Tibial artery (tissue), 4 donors: Measurements from ENCODE around the gene COPB2.

Experiments used
- DNase-seq, 2 donors: peaks; one replicate each; pipeline ENCODE4 v3.0.0-alpha.2; 2019
- H3K27ac ChIP-seq, 2 donors: fragments of 200-600 bp; sonication (generic) in 1 of 2; 1 replicate in 1 of 2; 2 replicates in 1 of 2; pipeline ENCODE4 v1.5.1; 2018 to 2019; ENCODE audit warnings: mild to moderate bottlenecking in 1 of 2
- H3K27me3 ChIP-seq, 2 donors: fragments of 200-600 bp; sonication (generic) in 1 of 2; one replicate each; pipeline versions ENCODE4 v1.5.1 to v1.6.0; 2016 to 2019
- H3K36me3 ChIP-seq, 3 donors: fragments of 200-600 bp; sonication (generic) in 2 of 3; one replicate each; pipeline ENCODE4 v1.5.1; 2016 to 2019; ENCODE audit warnings: mild to moderate bottlenecking in 2 of 3
- H3K4me1 ChIP-seq, 4 donors: fragments of 200-600 bp; sonication (generic) in 2 of 4; 1 replicate in 3 of 4; 2 replicates in 1 of 4; pipeline ENCODE4 v1.5.1; 2016 to 2019
- H3K4me3 ChIP-seq, 2 donors: fragments of 200-600 bp; sonication (generic) in 1 of 2; 1 replicate in 1 of 2; 2 replicates in 1 of 2; pipeline ENCODE4 v1.5.1; 2018 to 2019; ENCODE audit warnings: mild to moderate bottlenecking in 2 of 2
- H3K9me3 ChIP-seq, 3 donors: fragments of 200-600 bp; sonication (generic) in 1 of 3; one replicate each; pipeline ENCODE4 v1.5.1; 2016 to 2019
- intact Hi-C: fragments of 100-400 bp; cut with DNase I; formaldehyde crosslinking; loops from one replicate; pipeline ENCODE4 v1.15.0; 2023; ENCODE audit warnings: low total_unique reads
- TF ChIP-seq, protein P1 (sequence below), 2 experiments: fragments of 200-600 bp in 1 of 2; fragments of 450-650 bp in 1 of 2; IDR thresholded peaks; one replicate each; pipeline ENCODE4 v1.5.1; 2017 to 2019; ENCODE audit warnings: antibody characterized with exemption in 2 of 2, mild to moderate bottlenecking in 1 of 2, moderate library complexity in 1 of 2

COPB2 gene

DNA sequence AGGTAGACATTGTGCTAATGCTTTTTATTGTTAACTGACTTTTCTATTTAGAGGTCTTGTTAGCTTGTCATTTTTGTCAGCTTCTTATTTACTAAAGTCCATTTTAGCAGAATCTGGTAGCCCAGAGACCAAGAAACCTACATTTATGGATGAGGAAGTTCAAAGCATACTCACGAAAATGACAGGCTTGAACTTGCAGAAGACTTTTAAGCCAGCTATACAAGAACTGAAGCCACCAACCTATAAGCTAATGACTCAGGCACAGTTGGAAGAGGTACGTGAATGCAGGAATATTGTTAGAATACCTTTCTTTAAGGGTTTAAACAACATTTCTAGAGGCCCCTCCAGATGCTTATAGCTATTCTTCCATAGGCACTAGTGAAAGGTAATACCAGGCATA lies 42.7 kb downstream of the COPB2 start:
- no peaks in the 10 kb centered on the region for H3K27me3 ChIP-seq
- H3K4me1 ChIP-seq: peaks cover 0 to 18% (median 14%) of the 10 kb centered on the region in 4 donors
- TF ChIP-seq, protein P1, sequence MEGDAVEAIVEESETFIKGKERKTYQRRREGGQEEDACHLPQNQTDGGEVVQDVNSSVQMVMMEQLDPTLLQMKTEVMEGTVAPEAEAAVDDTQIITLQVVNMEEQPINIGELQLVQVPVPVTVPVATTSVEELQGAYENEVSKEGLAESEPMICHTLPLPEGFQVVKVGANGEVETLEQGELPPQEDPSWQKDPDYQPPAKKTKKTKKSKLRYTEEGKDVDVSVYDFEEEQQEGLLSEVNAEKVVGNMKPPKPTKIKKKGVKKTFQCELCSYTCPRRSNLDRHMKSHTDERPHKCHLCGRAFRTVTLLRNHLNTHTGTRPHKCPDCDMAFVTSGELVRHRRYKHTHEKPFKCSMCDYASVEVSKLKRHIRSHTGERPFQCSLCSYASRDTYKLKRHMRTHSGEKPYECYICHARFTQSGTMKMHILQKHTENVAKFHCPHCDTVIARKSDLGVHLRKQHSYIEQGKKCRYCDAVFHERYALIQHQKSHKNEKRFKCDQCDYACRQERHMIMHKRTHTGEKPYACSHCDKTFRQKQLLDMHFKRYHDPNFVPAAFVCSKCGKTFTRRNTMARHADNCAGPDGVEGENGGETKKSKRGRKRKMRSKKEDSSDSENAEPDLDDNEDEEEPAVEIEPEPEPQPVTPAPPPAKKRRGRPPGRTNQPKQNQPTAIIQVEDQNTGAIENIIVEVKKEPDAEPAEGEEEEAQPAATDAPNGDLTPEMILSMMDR (IDR thresholded peaks at IDR 0.05): no peak
- no peak for DNase-seq
- no peak overlapping the region for H3K4me3 ChIP-seq
- H3K36me3 ChIP-seq: peaks cover 21 to 50% (median 45%) of the 10 kb centered on the region in 3 donors
- intact Hi-C loops: loop anchor here (5.0 kb wide), 1 partner anchor 41 kb away; the partner anchor contains the start of gene COPB2
- no peaks in the 10 kb centered on the region for H3K9me3 ChIP-seq
- H3K27ac ChIP-seq: no peak overlapping the region

DNA sequence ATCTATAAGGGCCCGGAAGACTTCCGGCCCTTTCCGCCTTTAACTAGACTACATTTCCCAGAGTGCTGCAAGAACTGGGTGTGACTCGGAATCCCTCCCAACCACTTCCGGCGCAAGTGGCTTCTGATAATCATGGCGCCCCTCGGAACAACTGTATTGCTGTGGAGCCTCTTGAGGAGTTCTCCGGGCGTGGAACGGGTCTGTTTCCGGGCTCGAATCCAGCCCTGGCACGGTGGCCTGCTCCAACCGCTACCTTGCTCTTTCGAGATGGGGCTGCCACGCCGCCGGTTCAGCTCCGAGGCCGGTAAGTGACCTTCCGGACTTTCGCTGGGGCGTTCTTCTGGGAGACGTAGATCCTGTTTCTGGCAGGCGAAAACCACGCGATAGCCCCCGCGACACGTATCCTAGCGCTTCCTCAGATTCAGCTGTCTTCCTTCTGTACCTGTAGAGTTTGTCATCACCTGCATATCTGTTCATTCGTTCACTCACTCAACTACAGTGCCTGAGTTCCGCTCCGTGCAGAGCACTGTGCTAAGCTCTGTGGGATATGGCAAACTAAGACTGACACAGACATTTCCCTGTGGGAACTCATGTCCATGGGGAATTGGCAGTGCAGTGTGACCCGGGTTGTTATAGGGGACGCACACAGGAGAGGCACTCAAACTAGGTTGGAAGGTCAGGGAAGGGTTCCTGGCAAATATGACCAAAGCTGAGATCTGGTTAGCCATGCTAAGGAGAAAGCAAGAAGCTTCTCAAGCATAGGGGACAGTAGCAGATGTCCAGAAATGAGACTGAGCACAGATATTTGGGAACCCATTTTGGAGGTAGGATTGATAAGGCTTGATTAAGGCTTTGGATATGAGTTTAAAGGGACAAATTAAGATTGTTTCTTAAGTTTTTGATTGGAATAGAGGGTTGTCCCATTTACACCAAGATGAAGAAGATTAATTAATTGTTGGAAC lies 45.3 kb downstream of the COPB2 start, which contains the start of gene MRPS22:
MRPS22 (plus strand) TSS at position 126 of the 962 bp plus-strand sequence; CDS start at position 133, 7 bp downstream.
- Histone ChIP-seq H3K27ac (peak within 1 kb of the TSS; percentile 80 to 85), H3K9me3 (no peaks in the 10 kb centered on the region), H3K4me1 (peaks cover 0 to 18% (median 14%) of the 10 kb centered on the region in 4 donors), H3K36me3 (peaks cover 5 to 24% (median 21%) of the 10 kb centered on the region in 3 donors), H3K27me3 (no peaks in the 10 kb centered on the region), H3K4me3 (peak within 1 kb of the TSS; percentile 74 to 82)
- intact Hi-C loops: no loop called here
- peak; percentile 85 to 87 for DNase-seq
- TF ChIP-seq, protein P1 (IDR thresholded peaks at IDR 0.05): no peak

DNA sequence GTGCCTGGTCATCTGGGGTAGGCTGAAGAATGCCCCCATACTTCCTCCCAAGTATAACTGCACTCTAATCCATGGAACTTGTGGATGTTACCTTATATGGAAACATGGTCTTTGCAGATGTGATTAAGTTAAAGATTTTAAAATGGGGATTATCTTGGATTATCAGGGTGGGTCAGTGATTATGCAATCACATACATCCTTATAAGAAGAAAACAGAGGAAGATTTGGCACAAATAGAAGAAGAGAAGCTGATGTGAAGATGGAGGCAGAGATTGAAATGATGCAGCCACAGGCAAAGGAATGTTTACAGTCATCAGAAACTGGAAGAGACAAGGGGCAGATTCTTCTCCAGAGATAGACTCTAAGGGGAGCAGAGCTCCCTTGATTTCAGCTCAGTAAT lies 47.4 kb downstream of the COPB2 start:
- Histone ChIP-seq H3K27ac (no peak overlapping the region), H3K4me3 (no peak overlapping the region), H3K9me3 (no peaks in the 10 kb centered on the region), H3K27me3 (no peaks in the 10 kb centered on the region), H3K4me1 (peaks cover 0 to 18% (median 14%) of the 10 kb centered on the region in 4 donors), H3K36me3 (peaks cover 0 to 5% (median 4%) of the 10 kb centered on the region in 3 donors)
- DNase-seq: no peak
- intact Hi-C loops: no loop called here
- TF ChIP-seq, protein P1 (IDR thresholded peaks at IDR 0.05): no peak

DNA sequence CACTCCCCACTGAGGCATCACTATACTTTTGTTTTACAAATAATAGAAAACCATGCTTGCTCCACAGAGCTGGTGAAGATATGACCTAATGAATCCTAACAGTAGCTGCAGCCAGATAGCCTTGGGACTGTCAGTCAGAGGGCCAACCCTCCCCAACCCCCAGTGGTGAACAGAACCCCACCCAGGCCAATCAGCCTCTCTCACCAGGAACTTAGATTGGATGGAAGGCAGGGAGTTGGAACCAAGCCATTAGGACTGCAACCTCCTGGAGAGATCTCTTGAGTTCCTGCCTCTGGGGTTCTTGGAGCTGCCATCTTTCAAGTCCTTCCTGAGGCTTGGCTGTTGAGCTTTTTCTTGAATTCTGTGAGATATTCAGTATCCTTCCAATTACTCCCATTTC lies 48.7 kb downstream of the COPB2 start:
- H3K9me3 ChIP-seq: no peaks in the 10 kb centered on the region
- no peak overlapping the region for H3K27ac ChIP-seq
- H3K4me3 ChIP-seq: no peak overlapping the region
- DNase-seq: no peak
- peaks cover 0 to 14% (median 13%) of the 10 kb centered on the region in 4 donors for H3K4me1 ChIP-seq
- intact Hi-C loops: no loop called here
- H3K27me3 ChIP-seq: no peaks in the 10 kb centered on the region
- TF ChIP-seq, protein P1 (IDR thresholded peaks at IDR 0.05): no peak
- H3K36me3 ChIP-seq: no peaks in the 10 kb centered on the region

DNA sequence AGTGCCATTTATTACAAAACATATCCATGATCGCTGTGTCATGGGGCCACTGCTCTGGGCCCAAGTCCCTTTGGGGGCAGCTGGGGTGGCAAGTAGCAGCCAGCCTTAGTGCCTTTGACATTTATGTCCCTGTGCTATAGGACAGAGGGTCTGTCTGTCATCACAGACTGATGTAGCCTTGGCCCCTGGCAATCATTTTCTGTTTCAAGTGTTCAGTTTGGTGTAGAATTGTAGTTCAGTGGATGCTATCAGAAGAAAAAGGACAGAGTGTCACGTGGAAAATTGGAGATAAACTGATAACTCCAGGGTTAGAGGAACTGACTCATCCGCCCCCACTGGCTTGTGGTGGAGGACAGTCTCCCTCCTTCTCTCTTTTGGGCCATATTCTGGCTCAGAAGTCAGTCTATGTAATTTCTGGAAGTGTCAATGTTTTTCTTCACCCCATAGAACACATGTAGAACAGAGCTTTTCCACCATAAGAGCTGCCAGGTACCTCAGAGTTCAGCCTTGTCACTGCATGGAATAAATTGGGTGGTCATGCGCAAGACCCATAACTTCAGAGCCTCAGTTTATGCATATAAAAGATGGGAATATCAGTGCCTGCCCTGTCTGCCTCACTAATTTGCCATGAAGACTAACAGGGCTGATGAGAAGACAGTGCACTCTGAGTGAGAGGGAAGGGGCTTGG lies 50.1 kb downstream of the COPB2 start:
- Histone ChIP-seq H3K9me3 (no peaks in the 10 kb centered on the region), H3K4me1 (peaks cover 0 to under 1% (median under 1%) of the 10 kb centered on the region in 4 donors), H3K27ac (no peak overlapping the region), H3K36me3 (no peaks in the 10 kb centered on the region), H3K4me3 (no peak overlapping the region), H3K27me3 (no peaks in the 10 kb centered on the region)
- intact Hi-C loops: no loop called here
- no peak for DNase-seq
- TF ChIP-seq, protein P1 (IDR thresholded peaks at IDR 0.05): no peak
